Measurements from ENCODE around the gene AP3B1.

Gene AP3B1

GRCh38 chr5:78294248-78295034, at the start of gene AP3B1:
Gene AP3B1 (minus strand): TSS chr5:78294698. CDS start chr5:78294579, 119 bp downstream.
- DNase-seq = peak; percentile 94

- no peak for DNase-seq
Measured at GRCh38 chr5:78341440-78341839, 46.9 kb upstream of the AP3B1 start.

GRCh38 chr5:78339617-78340436, 45.3 kb upstream of the AP3B1 start:
- DNase-seq = no peak

- no peak for DNase-seq
Measured at GRCh38 chr5:78336698-78337097, 42.2 kb upstream of the AP3B1 start.

GRCh38 chr5:78335976-78336375, 41.5 kb upstream of the AP3B1 start:
- DNase-seq = no peak

GRCh38 chr5:78334811-78335210, 40.3 kb upstream of the AP3B1 start:
- DNase-seq = no peak

GRCh38 chr5:78331523-78332080, 37.1 kb upstream of the AP3B1 start:
- DNase-seq = no peak

GRCh38 chr5:78328585-78329173, 34.2 kb upstream of the AP3B1 start:
- no peak for DNase-seq

GRCh38 chr5:78327761-78328510, 33.4 kb upstream of the AP3B1 start:
- no peak for DNase-seq

- DNase-seq = no peak
Measured at GRCh38 chr5:78326930-78327329, 32.4 kb upstream of the AP3B1 start.

GRCh38 chr5:78323241-78323640, 28.7 kb upstream of the AP3B1 start:
- DNase-seq = no peak

- peak; percentile 13 for DNase-seq
Measured at GRCh38 chr5:78320401-78320800, 25.9 kb upstream of the AP3B1 start.

GRCh38 chr5:78318337-78318736, 23.8 kb upstream of the AP3B1 start:
- DNase-seq = no peak

- no peak for DNase-seq
Measured at GRCh38 chr5:78317515-78317914, 23.0 kb upstream of the AP3B1 start.

- no peak for DNase-seq
Measured at GRCh38 chr5:78308703-78309102, 14.2 kb upstream of the AP3B1 start.

GRCh38 chr5:78300464-78301045, 6.1 kb upstream of the AP3B1 start:
- no peak for DNase-seq

GRCh38 chr5:78295035-78295961, 800 bp upstream of the AP3B1 start:
- peak; percentile 30 for DNase-seq

GRCh38 chr5:78293851-78294247, 649 bp downstream of the AP3B1 start:
- no peak for DNase-seq

- no peak for DNase-seq
Measured at GRCh38 chr5:78291687-78292086, 2.8 kb downstream of the AP3B1 start.

GRCh38 chr5:78289911-78290310, 4.6 kb downstream of the AP3B1 start:
- DNase-seq = no peak

GRCh38 chr5:78288246-78288645, 6.3 kb downstream of the AP3B1 start:
- DNase-seq = no peak
